OCI-LY7 (cell line): Measurements from ENCODE around the gene MIDN. TPM values are rescaled to one million over a fixed set of nuclear protein-coding genes. Genes with fewer than 3 reads are reported as not detected.
A peak's percentile ranks its signal among the peaks of the same experiment; 100 is the strongest.

Experiments used
- BruUV-seq: library from RNA; stranded (reverse); fragments of 400-500 nt; replicated peaks from 2 replicates; lab custom pipeline; 2021; lab: Mats Ljungman, UMichigan
- CTCF ChIA-PET: fragments of 300-600 bp; sonication (Branson Sonifier 250); formaldehyde crosslinking; loops from one replicate; lab custom pipeline; 2022; ENCODE audit warnings: antibody characterized with exemption; ENCODE audit not compliant: unreplicated experiment; lab: Charles Lee
- POLR2A ChIA-PET: fragments of 300-600 bp; sonication (Branson Sonifier 250); formaldehyde crosslinking; loops from one replicate; lab custom pipeline; 2022; ENCODE audit warnings: antibody characterized with exemption; lab: Charles Lee
- DNase-seq: peaks from one replicate; pipeline ENCODE4 v3.0.0-alpha.2; 2015; ENCODE audit warnings: low spot score
- H2AFZ ChIP-seq: fragments of 200-600 bp; sonication (generic), shearing (Covaris generic); 2 replicates; pipeline ENCODE4 v1.6.1; 2014; ENCODE audit warnings: mild to moderate bottlenecking, antibody characterized with exemption, low read length, moderate library complexity
- H3K27ac ChIP-seq: fragments of 200-600 bp; sonication (generic); 2 replicates; pipeline ENCODE4 v1.5.1; 2014; ENCODE audit warnings: mixed run types, low read depth, mild to moderate bottlenecking, moderate library complexity, low read length, inconsistent platforms; ENCODE audit not compliant: poor library complexity, severe bottlenecking
- H3K36me3 ChIP-seq: fragments of 200-600 bp; sonication (generic); 2 replicates; pipeline ENCODE4 v1.6.1; 2014; ENCODE audit warnings: mild to moderate bottlenecking, antibody characterized with exemption, low read length, moderate library complexity, mixed read lengths; ENCODE audit not compliant: insufficient read depth
- H3K4me1 ChIP-seq: fragments of 200-600 bp; sonication (generic); 2 replicates; pipeline ENCODE4 v1.5.1; 2014; ENCODE audit warnings: mild to moderate bottlenecking, low read length; ENCODE audit not compliant: insufficient read depth, poor library complexity, severe bottlenecking
- H3K4me2 ChIP-seq: fragments of 200-600 bp; sonication (generic); 2 replicates; pipeline ENCODE4 v1.6.1; 2014; ENCODE audit warnings: mild to moderate bottlenecking, low read length
- H3K4me3 ChIP-seq: fragments of 200-600 bp; sonication (generic); 2 replicates; pipeline ENCODE4 v1.5.1; 2014; ENCODE audit warnings: mild to moderate bottlenecking, low read depth, low read length; ENCODE audit not compliant: poor library complexity, severe bottlenecking
- H3K79me2 ChIP-seq: fragments of 200-600 bp; sonication (generic); 2 replicates; pipeline ENCODE4 v1.6.1; 2016; ENCODE audit warnings: low read depth, mild to moderate bottlenecking, low read length, moderate library complexity, mixed read lengths; ENCODE audit not compliant: insufficient read depth
- H3K9me2 ChIP-seq: fragments of 200-600 bp; sonication (generic); 2 replicates; pipeline ENCODE4 v1.6.1; 2016; ENCODE audit warnings: mild to moderate bottlenecking, low read length, mixed read lengths; ENCODE audit not compliant: insufficient read depth
- H3K9me3 ChIP-seq: fragments of 200-600 bp; sonication (generic); 2 replicates; pipeline ENCODE4 v1.6.1; 2014; ENCODE audit warnings: mild to moderate bottlenecking, mixed run types, low read length, mixed read lengths
- H4K20me1 ChIP-seq: fragments of 200-600 bp; sonication (generic); 2 replicates; pipeline ENCODE4 v1.6.1; 2014; ENCODE audit warnings: mild to moderate bottlenecking, antibody characterized with exemption, low read length, moderate library complexity, mixed read lengths; ENCODE audit not compliant: insufficient read depth
- EZH2phosphoT487 ChIP-seq: fragments of 200-600 bp; sonication (generic); IDR thresholded peaks from 2 replicates; pipeline ENCODE4 v1.6.1; 2018; ENCODE audit warnings: low read depth, borderline replicate concordance, mild to moderate bottlenecking, mixed run types, antibody characterized with exemption, low read length, moderate library complexity, mixed read lengths
- intact Hi-C: fragments of 100-400 bp; cut with micrococcal nuclease; formaldehyde crosslinking; loops from one replicate; pipeline ENCODE4 v1.10.0; 2022; ENCODE audit not compliant: unreplicated experiment
- total RNA-seq, 2 experiments: library from RNA; depleted of rRNA in 1 of 2; stranded (reverse); fragments of >200 nt in 1 of 2; shearing (Covaris generic) in 1 of 2; gene quantifications; 2 replicates each; pipeline ENCODE4 v1.2.3, GENCODE V29; 2014 to 2022
- TF ChIP-seq, protein P1 (sequence below): fragments of 200-600 bp; sonication (generic); conservative IDR thresholded peaks from 2 replicates; pipeline ENCODE4 v1.5.1; 2014; ENCODE audit warnings: mild to moderate bottlenecking, antibody characterized with exemption, low read length, moderate library complexity, mixed read lengths

Gene MIDN
- total RNA-seq, 2 experiments from 2014 or later: 20.3 to 70.9 TPM

DNA sequence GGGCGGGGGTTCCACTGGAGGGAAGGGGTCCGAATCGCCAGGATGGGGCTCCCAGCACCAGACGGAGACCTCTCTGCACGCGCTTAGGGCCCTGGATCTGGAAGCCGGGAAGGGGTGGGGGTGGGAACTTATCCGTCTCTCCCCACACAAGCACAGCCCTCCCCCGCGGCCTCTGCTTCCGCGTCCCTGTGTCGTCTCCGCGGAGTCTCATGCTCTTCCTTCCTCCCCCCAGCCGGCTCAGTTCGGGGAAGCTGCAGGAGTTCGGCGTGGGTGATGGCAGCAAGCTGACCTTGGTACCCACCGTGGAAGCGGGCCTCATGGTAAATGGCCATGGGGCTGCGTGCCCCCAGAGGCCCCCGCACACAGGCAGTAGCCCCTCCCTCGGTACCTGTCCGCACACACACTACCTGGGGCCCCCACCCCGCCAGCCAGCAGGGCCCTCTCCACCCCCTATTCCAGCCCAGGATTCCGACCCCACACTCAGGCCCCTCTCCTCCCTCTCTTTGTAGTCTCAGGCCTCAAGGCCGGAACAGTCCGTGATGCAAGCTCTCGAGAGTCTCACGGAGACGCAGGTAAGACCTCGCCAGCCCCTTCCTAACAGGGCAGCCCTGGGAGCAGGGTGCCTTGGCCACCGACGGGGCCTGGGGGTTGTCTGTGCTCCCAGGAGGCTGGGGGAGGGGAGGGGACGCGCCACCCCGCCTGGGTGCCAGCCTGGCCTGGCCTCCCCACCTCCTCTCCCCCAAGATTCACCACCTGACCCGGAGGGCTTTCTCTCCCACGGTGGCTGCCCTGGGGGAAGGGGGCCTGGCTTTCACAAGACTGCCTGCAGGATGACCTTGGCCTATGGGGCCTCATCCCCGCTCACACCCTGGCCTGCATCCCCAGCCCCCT is 3.2 kb downstream of the MIDN start:
- CTCF ChIA-PET: interaction anchor here (0.7 kb wide), 1 partner anchor 15 kb away, joined by 3 read pairs; no protein-coding TSS in a partner anchor
- intact Hi-C loops: no loop called here
- H3K9me3 ChIP-seq: no peaks in the 10 kb centered on the region
- no peaks in the 10 kb centered on the region for H3K9me2 ChIP-seq
- peaks cover 61% of the 10 kb centered on the region for H3K36me3 ChIP-seq
- H3K79me2 ChIP-seq: peaks cover 37% of the 10 kb centered on the region; the same call in 1 of the 2 replicates
- TF ChIP-seq, protein P1, sequence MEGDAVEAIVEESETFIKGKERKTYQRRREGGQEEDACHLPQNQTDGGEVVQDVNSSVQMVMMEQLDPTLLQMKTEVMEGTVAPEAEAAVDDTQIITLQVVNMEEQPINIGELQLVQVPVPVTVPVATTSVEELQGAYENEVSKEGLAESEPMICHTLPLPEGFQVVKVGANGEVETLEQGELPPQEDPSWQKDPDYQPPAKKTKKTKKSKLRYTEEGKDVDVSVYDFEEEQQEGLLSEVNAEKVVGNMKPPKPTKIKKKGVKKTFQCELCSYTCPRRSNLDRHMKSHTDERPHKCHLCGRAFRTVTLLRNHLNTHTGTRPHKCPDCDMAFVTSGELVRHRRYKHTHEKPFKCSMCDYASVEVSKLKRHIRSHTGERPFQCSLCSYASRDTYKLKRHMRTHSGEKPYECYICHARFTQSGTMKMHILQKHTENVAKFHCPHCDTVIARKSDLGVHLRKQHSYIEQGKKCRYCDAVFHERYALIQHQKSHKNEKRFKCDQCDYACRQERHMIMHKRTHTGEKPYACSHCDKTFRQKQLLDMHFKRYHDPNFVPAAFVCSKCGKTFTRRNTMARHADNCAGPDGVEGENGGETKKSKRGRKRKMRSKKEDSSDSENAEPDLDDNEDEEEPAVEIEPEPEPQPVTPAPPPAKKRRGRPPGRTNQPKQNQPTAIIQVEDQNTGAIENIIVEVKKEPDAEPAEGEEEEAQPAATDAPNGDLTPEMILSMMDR: no peak
- TF ChIP-seq EZH2phosphoT487: no peak
- H3K4me2 ChIP-seq: peak overlapping the region; percentile 100
- H3K27ac ChIP-seq: peak overlapping the region; percentile 87
- peaks cover 36% of the 10 kb centered on the region for H3K4me1 ChIP-seq
- POLR2A ChIA-PET: interaction anchor here (0.7 kb wide), 2 partner anchors 365 to 536 kb away, joined by 3 read pairs; no protein-coding TSS in a partner anchor
- H3K4me3 ChIP-seq: peak overlapping the region; percentile 97
- peak; percentile 71 for DNase-seq
- H4K20me1 ChIP-seq: 0 out of 2 replicates have a peak, but pooled peaks cover 7% of the 10 kb centered on the region
- BruUV-seq: no TSS peak
- H2AFZ ChIP-seq: no peak overlapping the region

DNA sequence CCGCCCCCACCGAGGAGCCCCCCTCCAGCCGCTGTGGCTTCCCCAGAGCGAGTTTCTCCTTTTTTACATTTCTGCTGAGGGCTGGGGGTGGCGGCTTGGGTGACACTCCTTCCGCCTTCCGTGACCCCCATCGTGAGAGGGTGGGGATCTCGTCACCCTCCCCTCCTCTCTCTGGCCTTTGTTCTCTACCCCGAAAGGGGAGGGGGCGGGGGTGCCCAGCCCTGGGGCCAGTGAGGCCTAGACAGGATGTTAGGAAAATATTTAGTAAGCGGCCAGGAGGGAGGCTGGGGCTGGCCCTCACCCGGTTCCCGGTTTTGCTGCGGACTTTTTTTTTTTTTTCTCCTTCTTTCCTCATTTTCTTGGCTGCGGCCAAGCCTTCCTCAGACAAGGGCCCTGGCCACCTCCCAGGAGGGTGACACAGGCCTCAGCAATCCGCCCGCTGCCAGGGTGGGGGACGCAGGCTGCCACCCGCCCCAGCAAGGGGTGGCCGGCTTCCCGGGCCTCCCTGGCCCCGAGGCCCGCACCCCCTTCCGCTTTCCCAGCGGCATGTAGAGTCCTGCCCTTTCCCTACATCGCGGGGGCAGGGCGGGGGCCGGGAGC is 3.9 kb downstream of the MIDN start:
- intact Hi-C loops: no loop called here
- Histone ChIP-seq H3K27ac (peak overlapping the region; percentile 87), H3K4me3 (peak overlapping the region; percentile 97), H3K9me3 (no peaks in the 10 kb centered on the region), H3K9me2 (no peaks in the 10 kb centered on the region), H3K36me3 (peaks cover 67% of the 10 kb centered on the region), H3K4me2 (peak overlapping the region; percentile 100), H4K20me1 (0 out of 2 replicates have a peak, but pooled peaks cover 7% of the 10 kb centered on the region), H2AFZ (no peak overlapping the region), H3K79me2 (peaks cover 37% of the 10 kb centered on the region; the same call in 1 of the 2 replicates), H3K4me1 (peaks cover 36% of the 10 kb centered on the region)
- ChIA-PET POLR2A (interaction anchor here (0.7 to 1.7 kb wide), 5 partner anchors 9 to 536 kb away, joined by 3 to 13 read pairs (median 3); partner anchors contain the start of genes CIRBP and FAM174C), CTCF (interaction anchor here (0.7 kb wide), 1 partner anchor 10 kb away, joined by 5 read pairs; no protein-coding TSS in a partner anchor)
- DNase-seq: peak; percentile 64
- TF ChIP-seq, protein P1: no peak
- no peak for TF ChIP-seq EZH2phosphoT487
- no TSS peak for BruUV-seq
